Gastrocnemius medialis (tissue), 4 donors: ENCODE data around the gene TSPAN9.

Source experiments
- CTCF ChIP-seq, 5 experiments: fragments of 450-650 bp in 3 of 5; fragments of 200-600 bp in 2 of 5; sonication (generic) in 2 of 5; IDR thresholded peaks in 4 of 5; conservative IDR thresholded peaks in 1 of 5; 1 replicate in 4 of 5; 2 replicates in 1 of 5; pipeline ENCODE4 v1.5.1; 2016 to 2019; ENCODE audit warnings: antibody characterized with exemption in 5 of 5, mild to moderate bottlenecking in 3 of 5, moderate library complexity in 3 of 5
- POLR2A ChIP-seq, 2 donors: fragments of 450-650 bp; IDR thresholded peaks; one replicate each; pipeline ENCODE4 v1.6.1; 2017; ENCODE audit warnings: antibody characterized with exemption in 2 of 2, mild to moderate bottlenecking in 2 of 2, moderate library complexity in 2 of 2

- TF ChIP-seq POLR2A (IDR thresholded peaks at IDR 0.05): no peak
- TF ChIP-seq CTCF (IDR thresholded peaks at IDR 0.05 in 4 of 5, conservative IDR thresholded peaks at IDR 0.05 in 1 of 5): no peak
These were observed 127.0 kb downstream of the TSPAN9 start for GRCh38 chr12:3204143-3204542.
